Liver (tissue), 9 donors: Measurements from ENCODE around the gene BLTP1. TPM values are rescaled to one million over a fixed set of nuclear protein-coding genes. Genes with fewer than 3 reads are reported as not detected.

ENCODE experiments used
- DNase-seq: peaks from one replicate; pipeline ENCODE4 v3.0.0-alpha.2; 2017; ENCODE audit warnings: low spot score
- H3K27ac ChIP-seq, 2 donors: one replicate each; pipeline ENCODE4 v1.7.0; 2013; ENCODE audit warnings: inconsistent platforms in 2 of 2, low read length in 2 of 2, control low read depth in 1 of 2, low read depth in 1 of 2, mild to moderate bottlenecking in 1 of 2
- H3K27me3 ChIP-seq, 4 donors: one replicate each; pipeline versions ENCODE4 v1.6.1 to v1.7.0; 2013; ENCODE audit warnings: low read length in 3 of 4, inconsistent platforms in 1 of 4, mild to moderate bottlenecking in 1 of 4, moderate library complexity in 1 of 4; ENCODE audit not compliant: control insufficient read depth in 4 of 4, insufficient read depth in 4 of 4
- H3K36me3 ChIP-seq, 4 donors: one replicate each; pipeline versions ENCODE4 v1.6.1 to v1.7.0; 2013; ENCODE audit warnings: low read length in 3 of 4, mild to moderate bottlenecking in 3 of 4, low read depth in 1 of 4, moderate library complexity in 1 of 4; ENCODE audit not compliant: control insufficient read depth in 4 of 4, insufficient read depth in 3 of 4
- H3K4me1 ChIP-seq, 4 donors: one replicate each; pipeline versions ENCODE4 v1.6.1 to v1.7.0; 2013; ENCODE audit warnings: low read length in 3 of 4, mild to moderate bottlenecking in 3 of 4, moderate library complexity in 1 of 4; ENCODE audit not compliant: control insufficient read depth in 4 of 4, insufficient read depth in 4 of 4
- H3K4me3 ChIP-seq, 3 donors: one replicate each; pipeline versions ENCODE4 v1.6.1 to v1.7.0; 2013; ENCODE audit warnings: low read length in 3 of 3, control low read depth in 1 of 3, low read depth in 1 of 3, mild to moderate bottlenecking in 1 of 3
- H3K9ac ChIP-seq, 2 donors: one replicate each; pipeline ENCODE4 v1.7.0; 2013; ENCODE audit warnings: low read length in 2 of 2, mild to moderate bottlenecking in 2 of 2, moderate library complexity in 2 of 2, control low read depth in 1 of 2, low read depth in 1 of 2
- H3K9me3 ChIP-seq, 4 donors: one replicate each; pipeline versions ENCODE4 v1.6.1 to v1.7.0; 2013; ENCODE audit warnings: low read length in 3 of 4; ENCODE audit not compliant: control insufficient read depth in 4 of 4
- EGR1 ChIP-seq, 2 donors: IDR thresholded peaks; 2 replicates each; pipeline ENCODE4 v1.6.1; 2016 to 2018; ENCODE audit warnings: antibody characterized with exemption in 2 of 2, low read depth in 2 of 2
- FOXA1 ChIP-seq: IDR thresholded peaks from 2 replicates; pipeline ENCODE4 v1.6.1; 2016; ENCODE audit warnings: antibody characterized with exemption
- HNF4A ChIP-seq, 2 donors: conservative IDR thresholded peaks; 2 replicates each; pipeline ENCODE4 v1.6.1; 2016; ENCODE audit warnings: antibody characterized with exemption in 2 of 2, mild to moderate bottlenecking in 2 of 2
- HNF4G ChIP-seq: IDR thresholded peaks from 2 replicates; pipeline ENCODE4 v1.6.1; 2016; ENCODE audit warnings: antibody characterized with exemption
- JUND ChIP-seq, 2 donors: IDR thresholded peaks; 2 replicates each; pipeline ENCODE4 v1.6.1; 2016; ENCODE audit warnings: antibody characterized with exemption in 2 of 2
- NR2F2 ChIP-seq: IDR thresholded peaks from 2 replicates; pipeline ENCODE4 v1.6.1; 2016; ENCODE audit warnings: antibody characterized with exemption
- RAD21 ChIP-seq, 2 donors: IDR thresholded peaks; 2 replicates each; pipeline ENCODE4 v1.6.1; 2016; ENCODE audit warnings: antibody characterized with exemption in 2 of 2, mild to moderate bottlenecking in 2 of 2
- RXRA ChIP-seq, 2 donors: IDR thresholded peaks; 2 replicates each; pipeline ENCODE4 v1.6.1; 2017 to 2018; ENCODE audit warnings: antibody characterized with exemption in 2 of 2, mild to moderate bottlenecking in 1 of 2
- SP1 ChIP-seq: IDR thresholded peaks from 2 replicates; pipeline ENCODE4 v1.6.1; 2018; ENCODE audit warnings: antibody characterized with exemption, mild to moderate bottlenecking
- TAF1 ChIP-seq: conservative IDR thresholded peaks from 2 replicates; pipeline ENCODE4 v1.6.1; 2016; ENCODE audit warnings: antibody characterized with exemption, mild to moderate bottlenecking
- YY1 ChIP-seq: IDR thresholded peaks from 2 replicates; pipeline ENCODE4 v1.6.1; 2016; ENCODE audit warnings: antibody characterized with exemption, mild to moderate bottlenecking
- WGBS: extraction: QIAGEN DNeasy Blood & Tissue Kit; methylation state at CpG from one replicate; pipeline ENCODE4 v1.1.7; 2013; 5-methylcytosine and 5-hydroxymethylcytosine counted together
- polyA plus RNA-seq, 2 donors: library from polyadenylated mRNA; stranded (reverse) in 1 of 2; unstranded in 1 of 2; fragments of 200-250 nt in 1 of 2; fragments of >200 nt in 1 of 2; fragmentation: Nextera tagmentation in 1 of 2; extraction: Ambion mirVana in 1 of 2; gene quantifications; one replicate each; pipeline versions ENCODE4 v1.2.1 to v1.2.3, GENCODE V29; 2013 to 2015
- total RNA-seq, 2 donors: library from RNA; depleted of rRNA; stranded (reverse); fragments of >200 nt; gene quantifications; one replicate each; pipeline ENCODE4 v1.2.3, GENCODE V29; 2014
- TF ChIP-seq, protein P1 (sequence below): IDR thresholded peaks from 2 replicates; pipeline ENCODE4 v1.6.1; 2016; ENCODE audit warnings: antibody characterized with exemption
- TF ChIP-seq, protein P2 (sequence below): IDR thresholded peaks from 2 replicates; pipeline ENCODE4 v1.6.1; 2016; ENCODE audit warnings: antibody characterized with exemption
- TF ChIP-seq, protein P3 (sequence below): IDR thresholded peaks from 2 replicates; pipeline ENCODE4 v1.6.1; 2016; ENCODE audit warnings: antibody characterized with exemption
- TF ChIP-seq, protein P4 (sequence below): IDR thresholded peaks from 2 replicates; pipeline ENCODE4 v1.6.1; 2016; ENCODE audit warnings: antibody characterized with exemption, mild to moderate bottlenecking
- TF ChIP-seq, protein P5 (sequence below): fragments of 150-350 bp; IDR thresholded peaks from 2 replicates; pipeline ENCODE4 v1.5.1; 2017; ENCODE audit warnings: improper control_type of control experiment, low read depth, low read length; ENCODE audit not compliant: missing input control
- donor health status: healthy.
- donor health status: healthy.
- donor health status: healthy.
- donor health status: healthy.
- donor health status: healthy.

The BLTP1 gene
- total and polyA plus RNA-seq, 4 donors = 10.6 to 70.9 (median 25.3) TPM

DNA sequence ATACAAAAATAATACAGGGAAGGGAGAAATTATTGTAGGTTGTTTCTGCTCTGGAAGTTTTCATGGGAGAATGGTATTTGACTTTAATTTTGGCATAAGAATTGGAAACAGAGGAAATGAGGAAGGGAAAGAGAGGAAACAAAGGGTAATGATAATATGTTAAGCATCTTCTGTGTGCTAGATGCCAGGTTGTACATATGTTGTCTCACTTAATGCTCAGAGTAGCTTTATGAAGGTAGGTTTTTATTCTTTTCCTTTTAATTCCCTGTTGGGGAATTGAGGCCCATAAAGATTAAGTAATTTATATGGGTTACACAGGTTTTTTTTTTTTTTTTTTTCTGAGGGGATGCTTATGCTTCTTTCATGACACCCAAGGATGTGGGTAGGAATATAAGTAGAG is 19.2 kb downstream of the BLTP1 start:
- Histone ChIP-seq H3K27me3 (no peaks in the 10 kb centered on the region), H3K9ac (no peak overlapping the region), H3K4me1 (peaks cover 0 to 4% (median 1%) of the 10 kb centered on the region in 4 donors), H3K36me3 (peaks cover 0 to 4% (median 1%) of the 10 kb centered on the region in 4 donors), H3K27ac (no peak overlapping the region), H3K9me3 (no peaks in the 10 kb centered on the region), H3K4me3 (no peak overlapping the region)
- DNase-seq = no peak
- TF ChIP-seq, protein P1, sequence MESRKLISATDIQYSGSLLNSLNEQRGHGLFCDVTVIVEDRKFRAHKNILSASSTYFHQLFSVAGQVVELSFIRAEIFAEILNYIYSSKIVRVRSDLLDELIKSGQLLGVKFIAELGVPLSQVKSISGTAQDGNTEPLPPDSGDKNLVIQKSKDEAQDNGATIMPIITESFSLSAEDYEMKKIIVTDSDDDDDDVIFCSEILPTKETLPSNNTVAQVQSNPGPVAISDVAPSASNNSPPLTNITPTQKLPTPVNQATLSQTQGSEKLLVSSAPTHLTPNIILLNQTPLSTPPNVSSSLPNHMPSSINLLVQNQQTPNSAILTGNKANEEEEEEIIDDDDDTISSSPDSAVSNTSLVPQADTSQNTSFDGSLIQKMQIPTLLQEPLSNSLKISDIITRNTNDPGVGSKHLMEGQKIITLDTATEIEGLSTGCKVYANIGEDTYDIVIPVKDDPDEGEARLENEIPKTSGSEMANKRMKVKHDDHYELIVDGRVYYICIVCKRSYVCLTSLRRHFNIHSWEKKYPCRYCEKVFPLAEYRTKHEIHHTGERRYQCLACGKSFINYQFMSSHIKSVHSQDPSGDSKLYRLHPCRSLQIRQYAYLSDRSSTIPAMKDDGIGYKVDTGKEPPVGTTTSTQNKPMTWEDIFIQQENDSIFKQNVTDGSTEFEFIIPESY = no peak
- TF ChIP-seq EGR1 (IDR thresholded peaks at IDR 0.05; ENCODE audit: low read depth in 2 of 2) = no peak
- TF ChIP-seq, protein P2, sequence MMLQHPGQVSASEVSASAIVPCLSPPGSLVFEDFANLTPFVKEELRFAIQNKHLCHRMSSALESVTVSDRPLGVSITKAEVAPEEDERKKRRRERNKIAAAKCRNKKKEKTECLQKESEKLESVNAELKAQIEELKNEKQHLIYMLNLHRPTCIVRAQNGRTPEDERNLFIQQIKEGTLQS = no peak
- no peak for TF ChIP-seq SP1
- TF ChIP-seq, protein P3, sequence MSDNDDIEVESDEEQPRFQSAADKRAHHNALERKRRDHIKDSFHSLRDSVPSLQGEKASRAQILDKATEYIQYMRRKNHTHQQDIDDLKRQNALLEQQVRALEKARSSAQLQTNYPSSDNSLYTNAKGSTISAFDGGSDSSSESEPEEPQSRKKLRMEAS = no peak
- no peak for TF ChIP-seq FOXA1
- no peak for TF ChIP-seq RAD21 (IDR thresholded peaks at IDR 0.05)
- no peak for TF ChIP-seq JUND (IDR thresholded peaks at IDR 0.05)
- TF ChIP-seq, protein P4, sequence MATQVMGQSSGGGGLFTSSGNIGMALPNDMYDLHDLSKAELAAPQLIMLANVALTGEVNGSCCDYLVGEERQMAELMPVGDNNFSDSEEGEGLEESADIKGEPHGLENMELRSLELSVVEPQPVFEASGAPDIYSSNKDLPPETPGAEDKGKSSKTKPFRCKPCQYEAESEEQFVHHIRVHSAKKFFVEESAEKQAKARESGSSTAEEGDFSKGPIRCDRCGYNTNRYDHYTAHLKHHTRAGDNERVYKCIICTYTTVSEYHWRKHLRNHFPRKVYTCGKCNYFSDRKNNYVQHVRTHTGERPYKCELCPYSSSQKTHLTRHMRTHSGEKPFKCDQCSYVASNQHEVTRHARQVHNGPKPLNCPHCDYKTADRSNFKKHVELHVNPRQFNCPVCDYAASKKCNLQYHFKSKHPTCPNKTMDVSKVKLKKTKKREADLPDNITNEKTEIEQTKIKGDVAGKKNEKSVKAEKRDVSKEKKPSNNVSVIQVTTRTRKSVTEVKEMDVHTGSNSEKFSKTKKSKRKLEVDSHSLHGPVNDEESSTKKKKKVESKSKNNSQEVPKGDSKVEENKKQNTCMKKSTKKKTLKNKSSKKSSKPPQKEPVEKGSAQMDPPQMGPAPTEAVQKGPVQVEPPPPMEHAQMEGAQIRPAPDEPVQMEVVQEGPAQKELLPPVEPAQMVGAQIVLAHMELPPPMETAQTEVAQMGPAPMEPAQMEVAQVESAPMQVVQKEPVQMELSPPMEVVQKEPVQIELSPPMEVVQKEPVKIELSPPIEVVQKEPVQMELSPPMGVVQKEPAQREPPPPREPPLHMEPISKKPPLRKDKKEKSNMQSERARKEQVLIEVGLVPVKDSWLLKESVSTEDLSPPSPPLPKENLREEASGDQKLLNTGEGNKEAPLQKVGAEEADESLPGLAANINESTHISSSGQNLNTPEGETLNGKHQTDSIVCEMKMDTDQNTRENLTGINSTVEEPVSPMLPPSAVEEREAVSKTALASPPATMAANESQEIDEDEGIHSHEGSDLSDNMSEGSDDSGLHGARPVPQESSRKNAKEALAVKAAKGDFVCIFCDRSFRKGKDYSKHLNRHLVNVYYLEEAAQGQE = no peak
- TF ChIP-seq HNF4G = no peak

DNA sequence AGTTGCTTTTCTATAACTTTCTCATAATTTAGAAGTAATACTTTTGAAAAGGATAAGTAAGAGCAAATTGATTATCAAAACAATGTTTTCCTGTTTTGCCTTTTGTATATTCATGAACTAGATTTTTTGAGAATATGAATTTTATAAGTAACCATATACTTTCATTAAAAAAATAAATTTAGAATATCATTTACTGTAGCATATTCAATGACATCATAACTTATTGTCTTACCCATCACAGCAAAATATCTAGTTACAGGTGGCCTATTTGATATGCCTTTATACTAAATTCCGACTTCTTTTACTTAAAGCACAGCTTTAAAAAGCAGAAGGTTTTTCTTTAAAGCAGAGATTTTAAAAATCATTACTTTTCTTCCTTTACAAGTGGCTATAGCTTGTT is 20.1 kb downstream of the BLTP1 start:
- Histone ChIP-seq H3K9ac (no peak overlapping the region), H3K27me3 (no peaks in the 10 kb centered on the region), H3K27ac (no peak overlapping the region), H3K9me3 (no peaks in the 10 kb centered on the region), H3K4me1 (peaks cover 0 to 4% (median 1%) of the 10 kb centered on the region in 4 donors), H3K4me3 (no peak overlapping the region), H3K36me3 (peaks cover 0 to 10% (median 8%) of the 10 kb centered on the region in 4 donors)
- WGBS = 100% methylated on average over 1 of the region's 1 CpG
- TF ChIP-seq, protein P4 = no peak
- TF ChIP-seq, protein P1 = no peak
- TF ChIP-seq, protein P5, sequence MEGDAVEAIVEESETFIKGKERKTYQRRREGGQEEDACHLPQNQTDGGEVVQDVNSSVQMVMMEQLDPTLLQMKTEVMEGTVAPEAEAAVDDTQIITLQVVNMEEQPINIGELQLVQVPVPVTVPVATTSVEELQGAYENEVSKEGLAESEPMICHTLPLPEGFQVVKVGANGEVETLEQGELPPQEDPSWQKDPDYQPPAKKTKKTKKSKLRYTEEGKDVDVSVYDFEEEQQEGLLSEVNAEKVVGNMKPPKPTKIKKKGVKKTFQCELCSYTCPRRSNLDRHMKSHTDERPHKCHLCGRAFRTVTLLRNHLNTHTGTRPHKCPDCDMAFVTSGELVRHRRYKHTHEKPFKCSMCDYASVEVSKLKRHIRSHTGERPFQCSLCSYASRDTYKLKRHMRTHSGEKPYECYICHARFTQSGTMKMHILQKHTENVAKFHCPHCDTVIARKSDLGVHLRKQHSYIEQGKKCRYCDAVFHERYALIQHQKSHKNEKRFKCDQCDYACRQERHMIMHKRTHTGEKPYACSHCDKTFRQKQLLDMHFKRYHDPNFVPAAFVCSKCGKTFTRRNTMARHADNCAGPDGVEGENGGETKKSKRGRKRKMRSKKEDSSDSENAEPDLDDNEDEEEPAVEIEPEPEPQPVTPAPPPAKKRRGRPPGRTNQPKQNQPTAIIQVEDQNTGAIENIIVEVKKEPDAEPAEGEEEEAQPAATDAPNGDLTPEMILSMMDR = no peak
- TF ChIP-seq RXRA (IDR thresholded peaks at IDR 0.05) (no peak), FOXA1 (no peak), TAF1 (no peak), EGR1 (IDR thresholded peaks at IDR 0.05; ENCODE audit: low read depth in 2 of 2) (no peak), NR2F2 (no peak), HNF4A (conservative IDR thresholded peaks at IDR 0.05) (no peak), RAD21 (IDR thresholded peaks at IDR 0.05) (no peak), YY1 (no peak)
- TF ChIP-seq, protein P3 = no peak
- TF ChIP-seq, protein P2 = no peak
- no peak for DNase-seq
